ENCODE measurements around the gene VWCE.
"Not testable (repeated sequence)": the region's sequence is repeated elsewhere in the genome, so short reads cannot be mapped to it uniquely, and the experiment has no call there.

VWCE gene

GRCh38 chr11:61237130-61237529 is 58.0 kb downstream of the VWCE start:
- not testable (repeated sequence) for DNase-seq (ENCODE audit: insufficient read length, low spot score); FAIRE-seq

DNA sequence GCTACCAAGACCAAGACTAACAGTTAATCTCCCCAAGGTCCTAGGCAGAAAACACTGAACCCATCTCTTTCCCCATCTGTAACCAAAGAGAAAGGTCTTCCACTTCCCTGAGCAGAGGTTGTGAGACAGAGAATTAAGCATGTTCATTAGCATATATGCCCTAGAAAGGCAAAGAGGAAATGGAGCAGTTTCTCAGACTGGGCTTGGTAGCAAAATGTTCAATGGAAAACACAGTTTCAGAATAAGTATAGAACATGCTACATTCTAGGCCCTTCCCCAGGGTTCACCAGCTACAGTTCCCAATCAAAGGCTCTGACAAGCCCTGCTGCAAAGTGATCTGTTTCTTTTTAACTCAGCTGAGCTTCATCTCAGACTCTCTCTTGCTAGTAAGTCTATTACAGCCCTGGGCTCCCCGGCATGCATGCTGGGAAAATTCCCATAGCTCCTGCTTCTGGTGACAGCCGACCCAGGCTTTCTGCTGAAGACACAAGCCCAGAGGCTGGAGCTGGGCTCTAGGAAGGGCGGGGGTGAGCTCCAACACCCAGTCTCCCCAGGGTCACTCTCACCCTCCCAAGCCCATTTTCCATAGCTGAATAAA is 62.5 kb downstream of the VWCE start:
- FAIRE-seq; DNase-seq (ENCODE audit: insufficient read length, low spot score): not testable (repeated sequence)

- DNase-seq (ENCODE audit: insufficient read length, low spot score); FAIRE-seq: not testable (repeated sequence)
Measured at GRCh38 chr11:61231585-61231984, 63.5 kb downstream of the VWCE start.

GRCh38 chr11:61231033-61231432 is 64.1 kb downstream of the VWCE start:
- DNase-seq (ENCODE audit: insufficient read length, low spot score); FAIRE-seq: not testable (repeated sequence)

GRCh38 chr11:61229458-61229857 is 65.7 kb downstream of the VWCE start:
- not testable (repeated sequence) for FAIRE-seq; DNase-seq (ENCODE audit: insufficient read length, low spot score)

DNA sequence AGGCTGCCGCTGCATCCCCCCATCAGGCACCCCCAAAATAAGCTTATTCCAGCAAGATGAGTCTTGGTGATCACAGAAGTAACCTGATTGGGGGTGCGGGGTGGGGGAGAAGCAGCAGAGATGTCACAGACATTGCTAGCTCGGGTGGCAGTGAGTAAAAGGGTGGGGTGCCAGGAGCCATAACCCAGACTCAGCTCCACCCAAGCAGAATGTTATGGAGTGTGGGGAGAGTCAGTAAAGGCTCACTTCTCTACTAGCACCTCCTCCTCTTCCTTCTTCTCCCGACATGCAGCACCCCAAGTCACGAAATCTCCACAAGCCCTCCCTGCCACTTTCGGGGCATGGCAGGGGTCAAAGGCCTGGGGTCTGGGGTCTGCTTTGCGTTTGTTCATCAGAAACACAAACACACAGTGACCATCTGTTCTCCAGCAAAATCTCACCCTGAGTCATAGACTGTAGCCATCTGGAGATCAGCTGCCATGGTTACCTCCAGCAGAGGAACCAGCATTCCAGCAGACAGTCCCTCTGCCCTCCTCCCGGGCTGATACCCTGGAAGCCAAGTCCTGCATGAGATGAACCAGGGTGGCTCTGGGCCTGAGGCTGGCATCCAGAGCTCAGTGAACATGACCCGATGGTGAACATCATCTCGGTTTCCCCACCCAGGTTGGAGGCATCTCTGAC is 68.5 kb downstream of the VWCE start:
- not testable (repeated sequence) for FAIRE-seq; DNase-seq (ENCODE audit: insufficient read length, low spot score)

- not testable (repeated sequence) for FAIRE-seq; DNase-seq (ENCODE audit: insufficient read length, low spot score)
Measured at GRCh38 chr11:61222692-61223091, 72.4 kb downstream of the VWCE start.

DNA sequence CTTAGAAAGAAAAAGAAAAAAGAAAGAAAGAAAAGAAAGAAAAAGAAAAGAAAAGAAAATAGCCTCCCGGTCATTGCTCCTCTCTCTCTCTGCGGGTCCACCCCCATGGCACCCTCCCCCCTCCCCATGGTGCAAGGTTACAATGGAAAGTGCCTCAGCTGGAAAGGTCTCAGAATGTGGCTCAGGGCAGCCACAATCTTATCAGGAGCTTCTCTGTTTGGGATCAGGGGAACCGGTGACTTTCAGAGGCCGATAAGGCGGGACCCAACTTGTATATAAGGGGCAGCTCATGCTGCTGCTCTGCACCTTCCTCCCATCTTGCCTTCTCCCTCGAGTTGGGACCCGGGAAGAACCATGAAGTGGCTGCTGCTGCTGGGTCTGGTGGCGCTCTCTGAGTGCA is 73.1 kb downstream of the VWCE start, which contains the start of gene PGA4:
Gene PGA4, plus strand, starts transcription at position 301 of the 400 bp plus-strand sequence. Its CDS starts 54 bp downstream, at position 355.
- FAIRE-seq, result not testable (repeated sequence)

GRCh38 chr11:61219016-61219415 is 76.1 kb downstream of the VWCE start:
- FAIRE-seq; DNase-seq (ENCODE audit: insufficient read length, low spot score): not testable (repeated sequence)

More for the DNA sequence above, 73.1 kb downstream of the VWCE start, which contains the start of gene PGA4:
- not testable (repeated sequence) for DNase-seq (ENCODE audit: insufficient read length, low spot score)

DNA sequence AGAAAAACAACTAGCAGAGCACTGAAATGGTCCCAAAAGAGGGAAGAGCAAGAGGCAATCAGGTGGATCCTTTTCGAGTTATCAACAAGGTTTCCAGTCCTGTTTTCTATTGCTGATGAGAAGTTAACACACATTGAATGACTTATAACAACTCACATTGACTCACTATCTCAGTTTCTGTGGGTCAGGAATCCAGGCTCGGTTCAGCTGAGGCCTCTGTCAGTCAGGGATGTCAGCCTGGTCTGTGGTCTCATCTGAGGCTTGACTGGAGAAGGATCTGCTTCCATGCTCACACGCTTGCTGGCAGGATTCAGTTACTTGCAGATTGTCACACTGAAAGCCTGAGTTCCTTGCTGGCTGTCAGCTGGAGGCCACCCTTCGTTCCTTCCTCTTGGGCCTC is 76.8 kb downstream of the VWCE start:
- not testable (repeated sequence) for DNase-seq (ENCODE audit: insufficient read length, low spot score); FAIRE-seq

DNA sequence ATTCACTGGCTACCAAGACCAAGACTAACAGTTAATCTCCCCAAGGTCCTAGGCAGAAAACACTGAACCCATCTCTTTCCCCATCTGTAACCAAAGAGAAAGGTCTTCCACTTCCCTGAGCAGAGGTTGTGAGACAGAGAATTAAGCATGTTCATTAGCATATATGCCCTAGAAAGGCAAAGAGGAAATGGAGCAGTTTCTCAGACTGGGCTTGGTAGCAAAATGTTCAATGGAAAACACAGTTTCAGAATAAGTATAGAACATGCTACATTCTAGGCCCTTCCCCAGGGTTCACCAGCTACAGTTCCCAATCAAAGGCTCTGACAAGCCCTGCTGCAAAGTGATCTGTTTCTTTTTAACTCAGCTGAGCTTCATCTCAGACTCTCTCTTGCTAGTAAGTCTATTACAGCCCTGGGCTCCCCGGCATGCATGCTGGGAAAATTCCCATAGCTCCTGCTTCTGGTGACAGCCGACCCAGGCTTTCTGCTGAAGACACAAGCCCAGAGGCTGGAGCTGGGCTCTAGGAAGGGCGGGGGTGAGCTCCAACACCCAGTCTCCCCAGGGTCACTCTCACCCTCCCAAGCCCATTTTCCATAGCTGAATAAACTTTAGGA is 81.3 kb downstream of the VWCE start:
- DNase-seq (ENCODE audit: insufficient read length, low spot score); FAIRE-seq: not testable (repeated sequence)

DNA sequence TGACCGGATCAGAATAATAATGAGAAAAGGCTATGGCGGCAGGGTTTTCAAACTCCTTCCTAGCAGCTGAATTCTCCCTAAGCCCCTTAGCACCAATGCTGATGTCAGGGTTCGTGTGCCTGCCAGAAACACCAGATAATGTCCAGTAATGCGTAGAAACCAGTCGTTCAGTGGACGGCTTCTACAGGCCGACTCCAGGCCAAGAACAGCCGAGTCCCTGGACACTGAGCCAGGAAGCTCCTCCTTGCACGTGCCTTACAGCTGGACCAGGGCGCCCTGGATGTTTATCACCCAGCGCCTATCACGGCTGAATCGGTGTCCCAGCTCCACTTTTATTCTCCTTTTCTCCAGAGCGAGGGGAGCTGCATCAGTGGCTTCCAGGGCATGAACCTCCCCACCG is 82.9 kb downstream of the VWCE start:
- not testable (repeated sequence) for FAIRE-seq; DNase-seq (ENCODE audit: insufficient read length, low spot score)

DNA sequence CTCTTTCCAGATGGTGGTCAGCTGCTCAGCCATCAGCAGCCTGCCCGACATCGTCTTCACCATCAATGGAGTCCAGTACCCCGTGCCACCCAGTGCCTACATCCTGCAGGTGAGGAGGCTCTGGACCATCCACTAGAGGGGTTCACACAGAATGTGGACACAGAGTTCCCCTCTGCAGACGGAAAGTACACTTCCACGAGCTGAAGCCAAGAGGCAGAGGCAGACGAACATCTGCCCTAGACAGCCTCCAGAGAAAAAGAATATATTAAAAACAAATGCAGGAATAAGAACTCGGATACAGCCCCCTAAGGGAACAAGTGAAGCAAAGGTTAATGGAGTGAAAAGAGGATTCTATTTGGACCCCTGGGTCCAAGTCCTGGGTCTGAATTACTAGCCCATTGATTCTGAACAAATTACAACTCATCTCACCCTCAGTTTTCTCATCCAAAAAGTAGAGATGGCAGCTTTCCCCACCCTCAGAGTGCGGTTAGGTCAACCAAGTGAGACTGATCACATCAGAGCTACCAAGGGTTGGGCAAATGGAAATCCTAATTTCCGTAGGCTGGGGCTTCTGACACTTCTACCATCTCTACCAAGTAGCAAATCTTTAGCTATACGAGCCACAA is 83.7 kb downstream of the VWCE start:
- not testable (repeated sequence) for FAIRE-seq; DNase-seq (ENCODE audit: insufficient read length, low spot score)

GRCh38 chr11:61210629-61211028 is 84.5 kb downstream of the VWCE start:
- FAIRE-seq; DNase-seq (ENCODE audit: insufficient read length, low spot score): not testable (repeated sequence)
